Lung microvascular endothelial cell (primary cell): ENCODE results near the gene TRIM52. TPM values are rescaled to one million over a fixed set of nuclear protein-coding genes. Genes with fewer than 3 reads are reported as not detected.
"Not testable (repeated sequence)": the region's sequence is repeated elsewhere in the genome, so short reads cannot be mapped to it uniquely, and the experiment has no call there.

Source experiments
- DNase-seq, 2 donors: peaks; one replicate each; pipeline versions ENCODE4 v3.0.0 to v3.0.0-alpha.2; 2010; ENCODE audit warnings: low read depth in 2 of 2
- total RNA-seq: library from RNA; depleted of rRNA; stranded (reverse); fragments of >200 nt; gene quantifications from 2 replicates; pipeline ENCODE4 v1.2.1, GENCODE V29; 2014

Gene TRIM52
- total RNA-seq, 1 donor from 2014 or later, result 7.3 TPM

DNA sequence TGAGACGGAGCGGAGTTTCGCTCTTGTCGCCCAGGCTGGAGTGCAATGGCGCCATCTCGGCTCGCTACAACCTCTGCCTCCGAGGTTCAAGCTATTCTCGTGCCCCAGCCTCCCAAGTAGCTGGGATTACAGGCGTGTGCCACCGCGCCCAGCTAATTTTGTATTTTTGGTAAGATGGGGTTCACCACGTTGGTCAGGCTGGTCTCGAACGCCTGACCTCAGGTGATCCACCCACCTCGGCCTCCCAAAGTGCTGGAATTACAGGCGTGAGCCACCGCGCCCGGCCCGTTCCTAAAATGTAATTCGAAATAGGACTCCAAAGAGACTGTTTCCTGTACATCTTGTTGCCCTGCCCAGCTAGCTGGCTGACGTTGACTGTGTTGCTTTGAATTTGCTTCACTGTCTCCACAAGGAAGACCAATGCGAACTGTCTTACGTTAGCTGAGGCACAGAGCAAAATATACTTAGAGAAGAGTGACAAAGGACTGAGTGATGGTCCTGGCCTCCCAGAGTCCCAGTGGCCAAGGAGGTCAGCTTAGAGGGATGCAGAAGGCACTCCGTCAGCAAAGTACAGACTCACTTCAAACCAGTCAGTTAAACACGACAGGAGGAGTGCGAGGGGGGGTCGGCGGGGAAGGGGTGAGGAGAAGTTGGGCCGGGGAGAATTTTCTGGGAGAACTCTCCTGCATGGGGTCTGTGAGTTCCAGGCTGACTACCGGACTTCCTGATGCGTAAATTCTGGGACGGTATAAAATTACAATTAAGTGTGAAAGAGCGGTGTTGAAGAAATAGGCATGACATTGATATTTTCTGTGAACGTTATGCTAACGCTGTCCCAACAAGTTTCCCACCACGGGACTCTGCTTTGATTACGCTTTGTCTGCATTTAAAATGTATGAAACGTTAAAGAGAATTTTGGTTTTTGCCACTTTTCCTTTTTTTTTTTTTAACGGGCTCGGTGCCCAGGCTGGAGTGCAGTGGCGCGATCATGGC lies 44.6 kb downstream of the TRIM52 start:
- no peak for DNase-seq

- DNase-seq, result not testable (repeated sequence)
Observed at GRCh38 chr5:181214249-181214648, 46.7 kb downstream of the TRIM52 start.

GRCh38 chr5:181212934-181213333 lies 48.0 kb downstream of the TRIM52 start:
- DNase-seq, result no peak

- no peak for DNase-seq
Observed at GRCh38 chr5:181212080-181212479, 48.9 kb downstream of the TRIM52 start.

DNA sequence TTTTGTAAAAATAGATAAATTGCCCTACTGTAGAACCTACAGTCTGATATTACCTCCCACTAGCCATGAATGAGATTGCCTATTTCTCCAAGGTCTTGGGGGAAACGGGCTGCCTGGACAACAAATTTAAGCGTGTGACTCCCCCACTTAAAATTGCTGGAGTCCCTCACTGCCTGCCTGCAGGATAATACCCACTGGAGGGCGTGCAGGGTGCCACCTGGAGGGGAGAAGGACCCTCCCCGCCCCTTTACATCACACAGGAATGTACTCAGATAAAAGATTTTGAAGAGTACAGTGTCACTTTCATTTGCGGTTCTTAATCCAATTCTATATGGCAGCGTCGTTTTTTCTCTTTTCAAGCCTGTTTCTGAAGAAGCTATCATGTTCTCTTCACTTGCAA lies 49.7 kb downstream of the TRIM52 start:
- DNase-seq, result no peak

- not testable (repeated sequence) for DNase-seq
Observed at GRCh38 chr5:181210698-181211097, 50.2 kb downstream of the TRIM52 start.

GRCh38 chr5:181210148-181210547 lies 50.8 kb downstream of the TRIM52 start:
- not testable (repeated sequence) for DNase-seq

DNA sequence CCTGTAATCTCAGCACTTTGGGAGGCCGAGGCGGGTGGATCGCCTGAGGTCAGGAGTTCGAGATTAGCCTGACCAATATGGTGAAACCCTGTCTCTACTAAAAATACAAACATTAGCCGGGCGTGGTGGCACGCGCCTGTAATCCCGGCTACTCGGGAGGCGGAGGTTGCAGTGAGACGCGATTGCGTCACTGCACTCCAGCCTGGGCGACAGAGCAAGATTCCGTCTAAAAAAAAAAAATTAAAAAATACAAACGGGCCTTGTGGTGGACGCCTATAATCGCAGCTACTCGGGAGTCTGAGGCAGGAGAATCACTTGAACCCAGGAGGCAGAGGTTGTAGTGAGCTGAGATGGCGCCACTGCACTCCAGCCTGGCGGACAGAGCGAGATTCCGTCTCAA lies 51.9 kb downstream of the TRIM52 start:
- not testable (repeated sequence) for DNase-seq

- no peak for DNase-seq
Observed at GRCh38 chr5:181207960-181208253, 53.0 kb downstream of the TRIM52 start.

GRCh38 chr5:181207214-181207959 lies 53.6 kb downstream of the TRIM52 start:
- peak; percentile 90 to 91 for DNase-seq

DNA sequence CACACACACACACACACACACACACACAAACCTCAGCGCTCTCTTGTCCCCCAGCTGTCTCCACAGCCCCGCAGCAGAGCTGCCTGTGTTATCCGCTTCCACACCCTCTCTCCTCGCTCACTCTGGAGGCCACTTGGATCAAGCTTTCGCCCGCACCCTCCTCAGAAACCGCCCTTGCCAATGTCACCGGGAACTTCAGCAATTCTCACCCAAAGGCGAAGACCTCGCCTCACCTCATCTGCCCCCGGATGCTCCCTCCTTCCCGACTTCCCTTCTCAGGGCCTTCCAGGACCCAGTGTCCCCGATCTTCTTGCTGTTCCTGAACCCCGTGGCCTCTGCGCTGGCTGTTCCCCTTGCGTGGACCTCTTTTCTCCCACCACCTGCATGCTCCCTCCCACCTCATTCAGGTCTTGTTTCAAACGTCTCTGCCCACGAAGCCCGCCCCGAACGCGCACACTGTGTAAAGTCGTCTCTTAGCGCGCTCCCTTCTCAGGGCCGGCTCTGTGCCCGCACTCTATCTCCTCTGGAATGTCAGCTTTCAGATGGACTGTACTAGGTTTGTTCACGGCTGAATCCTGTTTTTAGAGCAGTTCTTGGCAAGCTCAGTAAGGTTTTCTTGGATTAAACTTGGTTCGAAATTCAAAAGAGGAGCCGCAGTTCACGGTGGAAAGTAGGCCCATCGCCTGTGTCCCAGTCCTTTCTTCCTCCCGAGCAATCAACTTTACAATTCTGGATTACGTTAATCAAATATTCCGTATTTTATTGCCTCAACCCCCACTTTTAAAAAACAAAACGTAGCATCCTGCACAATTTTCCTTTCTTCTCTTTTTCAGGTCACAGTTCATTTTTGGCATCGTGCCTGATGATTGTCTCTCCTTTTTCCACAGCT lies 54.9 kb downstream of the TRIM52 start:
- DNase-seq, result no peak

Other genes starting within 250 kb of the TRIM52 start
- under 0.01 TPM in 2 replicates for gene BTNL9, start 220.9 kb downstream of the TRIM52 start, total RNA-seq
- gene OR2V1, start 130.0 kb downstream of the TRIM52 start, total RNA-seq, result not detected in 2 replicates
- not detected in 2 replicates for gene OR2V2, start 113.6 kb downstream of the TRIM52 start, total RNA-seq
- 0.99 and 4.6 TPM in 2 replicates for gene TRIM7, start 55.9 kb downstream of the TRIM52 start, total RNA-seq
- 6.1 and 10.3 TPM in 2 replicates for gene TRIM41, start 37.9 kb downstream of the TRIM52 start, total RNA-seq
- gene RACK1, start 17.2 kb downstream of the TRIM52 start, total RNA-seq, result 4,616 and 5,265 TPM in 2 replicates
- gene OR4F3, start 106.1 kb upstream of the TRIM52 start, total RNA-seq, result not detected in 2 replicates